ENCODE measurements around the gene SCML2.
"Not testable (repeated sequence)": the region's sequence is repeated elsewhere in the genome, so short reads cannot be mapped to it uniquely, and the experiment has no call there.

SCML2 gene

GRCh38 chrX:18354369-18355223 lies at the start of gene SCML2:
SCML2 (minus strand) TSS chrX:18354688; CDS start chrX:18334071, 20,617 bp downstream.
- peak; percentile 20 to 57 for DNase-seq

GRCh38 chrX:18401848-18402213 lies 47.3 kb upstream of the SCML2 start:
- no peak for DNase-seq

- DNase-seq = no peak
These were observed 40.0 kb upstream of the SCML2 start for GRCh38 chrX:18394477-18394876.

GRCh38 chrX:18390941-18391538 lies 36.6 kb upstream of the SCML2 start:
- peak; percentile 49 to 67 for DNase-seq

GRCh38 chrX:18389966-18390365 lies 35.5 kb upstream of the SCML2 start:
- no peak for DNase-seq

GRCh38 chrX:18377796-18378195 lies 23.3 kb upstream of the SCML2 start:
- peak; percentile 28 to 50 for DNase-seq

- not testable (repeated sequence) for DNase-seq
These were observed 20.8 kb upstream of the SCML2 start for GRCh38 chrX:18375131-18375805.

GRCh38 chrX:18369096-18369495 lies 14.6 kb upstream of the SCML2 start:
- not testable (repeated sequence) for DNase-seq

- DNase-seq = no peak
These were observed 13.9 kb upstream of the SCML2 start for GRCh38 chrX:18368402-18368801.

- no peak for DNase-seq
These were observed 6.4 kb upstream of the SCML2 start for GRCh38 chrX:18360867-18361266.

- DNase-seq = no peak
These were observed 538 bp downstream of the SCML2 start for GRCh38 chrX:18353931-18354368.

- DNase-seq = no peak
These were observed 2.7 kb downstream of the SCML2 start for GRCh38 chrX:18351784-18352183.

GRCh38 chrX:18348047-18348446 lies 6.4 kb downstream of the SCML2 start:
- DNase-seq = peak in 1 of 2 experiments; percentile 16

- no peak for DNase-seq
These were observed 45.1 kb downstream of the SCML2 start for GRCh38 chrX:18309401-18309800.

- DNase-seq = no peak
These were observed 57.2 kb downstream of the SCML2 start for GRCh38 chrX:18297251-18297650.

- no peak for DNase-seq
These were observed 59.6 kb downstream of the SCML2 start for GRCh38 chrX:18294893-18295292.

GRCh38 chrX:18291006-18291545 lies 63.4 kb downstream of the SCML2 start:
- no peak for DNase-seq

GRCh38 chrX:18290200-18290599 lies 64.3 kb downstream of the SCML2 start:
- DNase-seq = no peak

GRCh38 chrX:18288716-18289115 lies 65.8 kb downstream of the SCML2 start:
- DNase-seq = no peak

GRCh38 chrX:18286322-18286831 lies 68.1 kb downstream of the SCML2 start:
- no peak for DNase-seq

- DNase-seq = no peak
These were observed 76.0 kb downstream of the SCML2 start for GRCh38 chrX:18278449-18278848.

GRCh38 chrX:18272222-18272621 lies 82.3 kb downstream of the SCML2 start:
- DNase-seq = no peak

- DNase-seq = no peak
These were observed 82.8 kb downstream of the SCML2 start for GRCh38 chrX:18271725-18272124.
